Thymus (tissue), 11 donors: ENCODE results near the gene CD74. TPM values are rescaled to one million over a fixed set of nuclear protein-coding genes. Genes with fewer than 3 reads are reported as not detected.
A peak's percentile ranks its signal among the peaks of the same experiment; 100 is the strongest.
"Not testable (repeated sequence)": the region's sequence is repeated elsewhere in the genome, so short reads cannot be mapped to it uniquely, and the experiment has no call there.

Experiments used
- DNase-seq, 9 donors: peaks; one replicate each; pipeline ENCODE4 v3.0.0-alpha.2; 2013; ENCODE audit warnings: low spot score in 9 of 9, low read depth in 6 of 9, missing footprints in 1 of 9
- H3K27ac ChIP-seq, 2 donors: one replicate each; pipeline ENCODE4 v1.5.1; 2013; ENCODE audit warnings: control low read depth in 1 of 2, low read depth in 1 of 2, low read length in 1 of 2, mild to moderate bottlenecking in 1 of 2, moderate library complexity in 1 of 2
- H3K27me3 ChIP-seq, 2 donors: one replicate each; pipeline ENCODE4 v1.5.1; 2013; ENCODE audit warnings: low read length in 1 of 2; ENCODE audit not compliant: control insufficient read depth in 2 of 2, insufficient read depth in 1 of 2
- H3K36me3 ChIP-seq, 2 donors: one replicate each; pipeline ENCODE4 v1.5.1; 2013; ENCODE audit warnings: low read length in 1 of 2, mild to moderate bottlenecking in 1 of 2, moderate library complexity in 1 of 2; ENCODE audit not compliant: control insufficient read depth in 2 of 2, insufficient read depth in 2 of 2
- H3K4me1 ChIP-seq, 2 donors: one replicate each; pipeline ENCODE4 v1.5.1; 2013; ENCODE audit warnings: low read length in 2 of 2; ENCODE audit not compliant: control insufficient read depth in 2 of 2, insufficient read depth in 2 of 2
- H3K4me3 ChIP-seq, 2 donors: one replicate each; pipeline ENCODE4 v1.5.1; 2013; ENCODE audit warnings: low read length in 2 of 2, control low read depth in 1 of 2, mild to moderate bottlenecking in 1 of 2
- H3K9me3 ChIP-seq, 2 donors: one replicate each; pipeline ENCODE4 v1.5.1; 2013; ENCODE audit warnings: low read length in 1 of 2, mild to moderate bottlenecking in 1 of 2; ENCODE audit not compliant: control insufficient read depth in 2 of 2, insufficient read depth in 1 of 2
- WGBS: extraction: QIAGEN DNeasy Blood & Tissue Kit; methylation state at CpG from one replicate; pipeline ENCODE4 v1.1.7; 2013; 5-methylcytosine and 5-hydroxymethylcytosine counted together
- polyA plus RNA-seq: library from polyadenylated mRNA; stranded (reverse); fragments of 200-250 nt; gene quantifications from one replicate; pipeline ENCODE4 v1.2.3, GENCODE V29; 2013
- total RNA-seq: library from RNA; stranded (reverse); fragments of 120-200 nt; gene quantifications from one replicate; pipeline ENCODE4 v1.2.4, GENCODE V29; 2013
- donor health status: healthy.

CD74 gene
- total and polyA plus RNA-seq, 2 donors = 1,741 to 2,730 TPM

- DNase-seq = peak; percentile 68 to 94 (median 88)
- no peaks in the 10 kb centered on the region for H3K9me3 ChIP-seq
- WGBS = 25% methylated on average over 13 of the region's 13 CpGs
- peaks cover 0 to 11% of the 10 kb centered on the region in 2 donors for H3K4me1 ChIP-seq
- no peak overlapping the region for H3K4me3 ChIP-seq
- H3K36me3 ChIP-seq = no peaks in the 10 kb centered on the region
- no peak overlapping the region for H3K27ac ChIP-seq
- H3K27me3 ChIP-seq = no peaks in the 10 kb centered on the region
Observed at GRCh38 chr5:150436141-150436680, 23.5 kb upstream of the CD74 start.

DNA sequence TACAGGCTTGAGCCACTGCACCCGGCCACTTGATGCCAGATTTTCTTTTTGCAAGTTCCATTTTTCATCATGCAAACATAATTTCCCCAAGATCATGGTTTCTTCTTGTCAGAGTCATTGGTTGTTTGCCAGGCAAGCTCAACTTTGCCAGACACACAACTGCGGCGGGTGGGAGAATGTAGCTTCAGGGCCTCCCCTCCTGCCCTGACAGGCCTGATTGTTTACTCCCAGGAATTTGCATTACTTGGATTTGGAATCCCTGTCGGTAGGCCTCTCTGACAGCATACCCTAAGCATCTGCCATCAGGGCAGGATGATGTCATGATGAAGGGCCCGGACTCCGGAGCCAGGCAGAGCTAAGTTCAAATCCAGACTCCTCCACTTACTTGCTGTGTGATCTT lies 21.8 kb upstream of the CD74 start:
- Histone ChIP-seq H3K36me3 (no peaks in the 10 kb centered on the region), H3K9me3 (no peaks in the 10 kb centered on the region), H3K4me1 (peaks cover 0 to 11% of the 10 kb centered on the region in 2 donors), H3K4me3 (no peak overlapping the region), H3K27me3 (no peaks in the 10 kb centered on the region), H3K27ac (peak overlapping the region; percentile 6 to 42)
- DNase-seq = no peak
- WGBS = 93% methylated on average over 6 of the region's 6 CpGs

GRCh38 chr5:150431574-150431973 lies 18.9 kb upstream of the CD74 start:
- H3K4me1 ChIP-seq = peaks cover 0 to 11% of the 10 kb centered on the region in 2 donors
- peak overlapping the region; percentile 49 to 66 for H3K27ac ChIP-seq
- no peak overlapping the region for H3K4me3 ChIP-seq
- 82% methylated on average over 4 of the region's 4 CpGs for WGBS
- no peaks in the 10 kb centered on the region for H3K9me3 ChIP-seq
- H3K27me3 ChIP-seq = no peaks in the 10 kb centered on the region
- no peak for DNase-seq
- H3K36me3 ChIP-seq = no peaks in the 10 kb centered on the region

GRCh38 chr5:150431048-150431447 lies 18.3 kb upstream of the CD74 start:
- no peaks in the 10 kb centered on the region for H3K27me3 ChIP-seq
- no peak for DNase-seq
- H3K36me3 ChIP-seq = no peaks in the 10 kb centered on the region
- H3K9me3 ChIP-seq = no peaks in the 10 kb centered on the region
- WGBS = 96% methylated on average over 18 of the region's 18 CpGs
- peaks cover 0 to 6% of the 10 kb centered on the region in 2 donors for H3K4me1 ChIP-seq
- peak overlapping the region in 1 of 2 donors; percentile 31 for H3K27ac ChIP-seq
- H3K4me3 ChIP-seq = no peak overlapping the region

GRCh38 chr5:150429410-150429873 lies 16.7 kb upstream of the CD74 start:
- Histone ChIP-seq H3K9me3 (no peaks in the 10 kb centered on the region), H3K27me3 (no peaks in the 10 kb centered on the region), H3K4me1 (peaks cover 0 to 2% of the 10 kb centered on the region in 2 donors), H3K27ac (no peak overlapping the region), H3K4me3 (no peak overlapping the region), H3K36me3 (no peaks in the 10 kb centered on the region)
- 87% methylated on average over 5 of the region's 5 CpGs for WGBS
- DNase-seq = no peak

- H3K27me3 ChIP-seq = no peaks in the 10 kb centered on the region
- H3K27ac ChIP-seq = no peak overlapping the region
- H3K36me3 ChIP-seq = no peaks in the 10 kb centered on the region
- 95% methylated on average over 5 of the region's 5 CpGs for WGBS
- DNase-seq = no peak
- peaks cover 0 to 2% of the 10 kb centered on the region in 2 donors for H3K4me1 ChIP-seq
- no peak overlapping the region for H3K4me3 ChIP-seq
- no peaks in the 10 kb centered on the region for H3K9me3 ChIP-seq
Observed at GRCh38 chr5:150428978-150429377, 16.3 kb upstream of the CD74 start.

DNA sequence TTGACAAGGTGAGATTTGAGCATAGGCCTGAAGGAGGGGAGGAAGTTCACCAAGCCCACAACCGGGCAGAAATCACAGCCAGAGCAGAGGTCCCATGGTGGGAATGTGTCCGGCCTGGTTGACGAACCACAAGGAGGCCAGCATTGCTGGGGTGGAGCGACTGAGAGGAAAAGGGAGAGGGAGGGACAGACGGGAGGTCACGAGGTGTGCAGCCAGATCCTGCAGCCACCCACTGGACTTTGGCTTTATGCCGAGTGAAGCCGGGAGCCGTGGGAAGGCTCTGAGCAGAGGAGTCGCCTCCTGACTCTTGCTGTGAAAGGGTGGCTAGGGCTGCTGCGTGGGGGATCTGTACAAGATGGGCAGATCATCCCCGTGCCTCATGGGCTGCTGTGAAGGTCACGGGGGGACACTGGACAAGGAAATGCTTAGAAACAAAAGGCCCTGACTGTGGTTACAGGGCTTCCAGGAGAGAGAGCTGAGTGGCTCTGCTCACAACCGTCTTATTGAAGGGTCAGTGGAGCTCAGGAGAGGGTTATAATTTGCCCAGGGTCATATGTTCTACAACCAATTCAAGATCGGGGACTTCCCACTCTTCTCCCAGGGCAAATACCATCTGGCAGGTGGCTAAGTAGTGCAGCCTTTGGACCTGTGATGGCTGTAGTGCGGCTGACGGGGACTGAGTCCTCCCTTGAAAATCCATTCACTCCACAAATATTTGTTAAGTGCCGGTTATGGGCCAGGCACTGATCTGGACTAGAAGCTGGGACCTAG lies 15.6 kb upstream of the CD74 start:
- no peak overlapping the region for H3K27ac ChIP-seq
- H3K27me3 ChIP-seq = no peaks in the 10 kb centered on the region
- no peaks in the 10 kb centered on the region for H3K9me3 ChIP-seq
- no peak overlapping the region for H3K4me3 ChIP-seq
- no peaks in the 10 kb centered on the region for H3K36me3 ChIP-seq
- DNase-seq = no peak
- peaks cover 0 to 2% of the 10 kb centered on the region in 2 donors for H3K4me1 ChIP-seq
- WGBS = 93% methylated on average over 18 of the region's 18 CpGs

DNA sequence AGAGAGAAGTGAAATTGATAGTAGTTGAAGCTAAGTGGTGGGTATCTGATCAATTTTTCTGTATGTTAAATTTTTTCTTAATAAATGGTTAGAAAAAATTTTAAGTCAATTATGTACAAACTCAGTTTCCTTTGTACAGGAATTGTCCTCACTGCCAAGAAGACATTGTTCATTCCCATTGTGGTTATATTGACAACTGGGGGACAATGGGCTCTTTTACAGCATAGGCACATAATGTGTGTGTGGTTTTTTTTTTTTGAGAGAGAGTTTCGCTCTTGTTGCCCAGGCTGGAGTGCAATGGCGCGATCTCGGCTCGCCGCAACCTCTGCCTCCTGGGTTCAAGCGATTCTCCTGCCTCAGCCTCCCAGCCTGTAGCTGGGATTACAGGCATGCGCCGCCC lies 13.5 kb upstream of the CD74 start:
- H3K4me1 ChIP-seq, H3K27me3 ChIP-seq, DNase-seq, H3K36me3 ChIP-seq, H3K27ac ChIP-seq, H3K9me3 ChIP-seq, H3K4me3 ChIP-seq: not testable (repeated sequence)
- WGBS = 95% methylated on average over 9 of the region's 9 CpGs

DNA sequence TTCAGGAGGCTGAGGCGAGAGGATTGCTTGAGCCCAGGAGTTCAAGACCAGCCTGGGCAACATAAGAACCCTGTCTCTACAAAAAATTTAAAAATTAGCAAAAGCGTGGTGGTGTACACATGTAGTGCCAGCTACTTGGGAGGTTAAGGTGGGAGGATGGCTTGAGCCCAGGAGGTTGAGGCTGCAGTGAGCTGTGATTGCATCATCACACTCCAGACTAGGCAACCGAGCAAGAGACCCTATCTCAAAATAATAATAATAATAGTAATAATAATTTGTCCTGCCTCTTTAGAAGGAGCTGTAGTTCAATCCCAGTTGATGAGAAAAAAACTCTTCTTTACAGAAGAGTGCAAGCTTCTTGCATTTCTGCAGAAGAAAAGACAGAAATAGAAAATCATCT lies 10.0 kb upstream of the CD74 start:
- H3K9me3 ChIP-seq = no peaks in the 10 kb centered on the region
- H3K4me1 ChIP-seq = no peaks in the 10 kb centered on the region
- H3K4me3 ChIP-seq = no peak overlapping the region
- no peaks in the 10 kb centered on the region for H3K36me3 ChIP-seq
- 61% methylated on average over 3 of the region's 3 CpGs for WGBS
- no peak for DNase-seq
- no peaks in the 10 kb centered on the region for H3K27me3 ChIP-seq
- H3K27ac ChIP-seq = no peak overlapping the region
